HepG2 (cell line): ENCODE data around the gene SERPINB6. TPM values are rescaled to one million over a fixed set of nuclear protein-coding genes. Genes with fewer than 3 reads are reported as not detected.

Source experiments
- ATF4 ChIP-seq, 2 experiments: fragments of 450-650 bp in 1 of 2; sonication (generic) in 1 of 2; formaldehyde crosslinking; IDR thresholded peaks; 2 replicates each; pipeline versions ENCODE4 v1.5.0 to v1.8.0; 2020 to 2022; ENCODE audit warnings: mild to moderate bottlenecking in 1 of 2, missing genetic modification reagents in 1 of 2
- CHD4 ChIP-seq: fragments of 200-600 bp; sonication (generic); IDR thresholded peaks from 2 replicates; pipeline ENCODE4 v1.7.0; 2017; ENCODE audit warnings: mild to moderate bottlenecking, low read length, borderline replicate concordance
- DDIT3 ChIP-seq: sonication (generic); formaldehyde crosslinking; IDR thresholded peaks from 2 replicates; pipeline ENCODE4 v1.4.0; 2020; ENCODE audit warnings: mild to moderate bottlenecking, missing genetic modification reagents
- DRAP1 ChIP-seq: IDR thresholded peaks from 2 replicates; pipeline ENCODE4 v1.6.1; 2016; ENCODE audit warnings: missing genetic modification reagents, missing compliant biosample characterization
- FOSL2 ChIP-seq: sonication (generic); formaldehyde crosslinking; IDR thresholded peaks from 2 replicates; pipeline ENCODE4 v1.4.0; 2020; ENCODE audit warnings: missing genetic modification reagents
- HDAC2 ChIP-seq: sonication (generic); formaldehyde crosslinking; IDR thresholded peaks from 2 replicates; pipeline ENCODE4 v1.4.0; 2020; ENCODE audit warnings: missing genetic modification reagents
- KAT8 ChIP-seq: IDR thresholded peaks from 2 replicates; pipeline ENCODE4 v1.6.1; 2016; ENCODE audit warnings: missing genetic modification reagents, missing compliant biosample characterization
- NRL ChIP-seq: sonication (generic); formaldehyde crosslinking; IDR thresholded peaks from 2 replicates; pipeline ENCODE4 v1.5.0; 2020; ENCODE audit warnings: missing genetic modification reagents, mild to moderate bottlenecking, moderate library complexity, borderline replicate concordance
- ONECUT2 ChIP-seq: sonication (generic); formaldehyde crosslinking; IDR thresholded peaks from 2 replicates; pipeline ENCODE4 v1.4.0; 2020; ENCODE audit warnings: missing genetic modification reagents
- PBX2 ChIP-seq: IDR thresholded peaks from 2 replicates; pipeline ENCODE4 v1.6.1; 2016; ENCODE audit warnings: control low read depth
- POLR2A ChIP-seq, 2 experiments: IDR thresholded peaks; 2 replicates each; pipeline ENCODE4 v1.6.1; 2011; ENCODE audit warnings: low read depth in 2 of 2, low read length in 2 of 2, mild to moderate bottlenecking in 1 of 2, moderate library complexity in 1 of 2; ENCODE audit not compliant: insufficient read depth in 1 of 2
- RORA ChIP-seq: sonication (generic); formaldehyde crosslinking; IDR thresholded peaks from 2 replicates; pipeline ENCODE4 v1.5.0; 2020; ENCODE audit warnings: mild to moderate bottlenecking, missing genetic modification reagents, moderate library complexity
- STAT6 ChIP-seq: sonication (generic); formaldehyde crosslinking; IDR thresholded peaks from 2 replicates; pipeline ENCODE4 v1.4.0; 2020; ENCODE audit warnings: missing genetic modification reagents, mild to moderate bottlenecking, borderline replicate concordance
- THAP9 ChIP-seq: sonication (generic); formaldehyde crosslinking; IDR thresholded peaks from 2 replicates; pipeline ENCODE4; 2020; ENCODE audit warnings: missing genetic modification reagents, mild to moderate bottlenecking, borderline replicate concordance
- ZBTB3 ChIP-seq: sonication (generic); formaldehyde crosslinking; IDR thresholded peaks from 2 replicates; pipeline ENCODE4 v1.4.0; 2020; ENCODE audit warnings: low read depth, mild to moderate bottlenecking, moderate library complexity, missing genetic modification reagents, borderline replicate concordance
- ZFP91 ChIP-seq: sonication (generic); formaldehyde crosslinking; IDR thresholded peaks from 2 replicates; pipeline ENCODE4 v1.9.0; 2022; ENCODE audit warnings: missing genetic modification reagents, mild to moderate bottlenecking, borderline replicate concordance
- ZMYM2 ChIP-seq: sonication (generic); formaldehyde crosslinking; IDR thresholded peaks from 2 replicates; pipeline ENCODE4 v1.8.0; 2022; ENCODE audit warnings: mild to moderate bottlenecking, missing genetic modification reagents
- ZNF24 ChIP-seq: fragments of 450-650 bp; IDR thresholded peaks from 2 replicates; pipeline ENCODE4 v1.6.1; 2017; ENCODE audit warnings: antibody characterized with exemption, mild to moderate bottlenecking
- polyA plus RNA-seq, 8 experiments: library from polyadenylated mRNA; depleted of rRNA in 3 of 8; stranded (reverse) in 7 of 8; unstranded in 1 of 8; fragments of >200 nt; fragmentation: Illumina TruSeq in 4 of 8; extraction: Trizol in 4 of 8; gene quantifications; 2 replicates each; pipeline versions ENCODE4 v1.2.1 to v1.2.3, GENCODE V29; 2011 to 2016; ENCODE audit warnings: low read depth in 4 of 8, missing spikeins in 1 of 8, mixed read lengths in 1 of 8; ENCODE audit not compliant: insufficient read depth in 1 of 8
- total RNA-seq, 5 experiments: library from RNA; depleted of rRNA; stranded (reverse); fragments of >200 nt; fragmentation: Illumina TruSeq; extraction: Trizol; gene quantifications; 2 replicates each; pipeline ENCODE4 v1.2.3, GENCODE V29; 2016; ENCODE audit warnings: low read depth in 1 of 5

SERPINB6 gene
- total and polyA plus RNA-seq, 2 of the 13 experiments (the other 11 are each of a cell fraction or from before 2014, with no cell fraction given), result 38.2 to 61.3 TPM

- TF ChIP-seq ATF4 (CRISPR knock-in tag; IDR thresholded peaks at IDR 0.05), result peak in 1 of 2 experiments; percentile 51; a peak in 1 of 4 replicates
- TF ChIP-seq POLR2A (IDR thresholded peaks at IDR 0.05; ENCODE audit: insufficient read depth in 1 of 2, low read depth in 2 of 2, low read length in 2 of 2), result peak; percentile 72 to 80
- peak; percentile 85; the same call in 1 of the 2 replicates for TF ChIP-seq THAP9
- peak; percentile 95 for TF ChIP-seq FOSL2
- TF ChIP-seq KAT8, result peak; percentile 58; the same call in 1 of the 2 replicates
- peak; percentile 82 for TF ChIP-seq DRAP1 (CRISPR knock-in tag)
- TF ChIP-seq PBX2 (CRISPR knock-in tag), result no peak
- no peak for TF ChIP-seq DDIT3 (CRISPR knock-in tag)
- TF ChIP-seq HDAC2 (CRISPR knock-in tag), result peak; percentile 71
- TF ChIP-seq RORA (CRISPR knock-in tag), result no peak
- peak; percentile 92 for TF ChIP-seq ZMYM2 (CRISPR knock-in tag)
- peak; percentile 93 for TF ChIP-seq ZFP91 (CRISPR knock-in tag)
- peak; percentile 37; the same call in 1 of the 2 replicates for TF ChIP-seq STAT6
- peak; percentile 91 for TF ChIP-seq NRL (CRISPR knock-in tag)
- TF ChIP-seq CHD4, result no peak
- TF ChIP-seq ZBTB3 (CRISPR knock-in tag), result no peak
- no peak for TF ChIP-seq ONECUT2 (CRISPR knock-in tag)
- no peak for TF ChIP-seq ZNF24
Measured at GRCh38 chr6:2988426-2989331, 17.3 kb upstream of the SERPINB6 start (continued).
